Stimulated activated CD8-positive, alpha-beta memory T cell treated with anti-CD3 and anti-CD28 coated beads, Interleukin-4, amount 100 ng/mL, for 24 hours (primary cell): ENCODE measurements around the gene CACNA1A.

Experiments
- DNase-seq: peaks from one replicate; pipeline ENCODE4 v3.0.0-alpha.2; 2020; ENCODE audit warnings: low read depth

CACNA1A gene

GRCh38 chr19:13313875-13314274 is 192.4 kb downstream of the CACNA1A start:
- DNase-seq, result no peak

GRCh38 chr19:13309864-13310263 is 196.4 kb downstream of the CACNA1A start:
- no peak for DNase-seq

DNA sequence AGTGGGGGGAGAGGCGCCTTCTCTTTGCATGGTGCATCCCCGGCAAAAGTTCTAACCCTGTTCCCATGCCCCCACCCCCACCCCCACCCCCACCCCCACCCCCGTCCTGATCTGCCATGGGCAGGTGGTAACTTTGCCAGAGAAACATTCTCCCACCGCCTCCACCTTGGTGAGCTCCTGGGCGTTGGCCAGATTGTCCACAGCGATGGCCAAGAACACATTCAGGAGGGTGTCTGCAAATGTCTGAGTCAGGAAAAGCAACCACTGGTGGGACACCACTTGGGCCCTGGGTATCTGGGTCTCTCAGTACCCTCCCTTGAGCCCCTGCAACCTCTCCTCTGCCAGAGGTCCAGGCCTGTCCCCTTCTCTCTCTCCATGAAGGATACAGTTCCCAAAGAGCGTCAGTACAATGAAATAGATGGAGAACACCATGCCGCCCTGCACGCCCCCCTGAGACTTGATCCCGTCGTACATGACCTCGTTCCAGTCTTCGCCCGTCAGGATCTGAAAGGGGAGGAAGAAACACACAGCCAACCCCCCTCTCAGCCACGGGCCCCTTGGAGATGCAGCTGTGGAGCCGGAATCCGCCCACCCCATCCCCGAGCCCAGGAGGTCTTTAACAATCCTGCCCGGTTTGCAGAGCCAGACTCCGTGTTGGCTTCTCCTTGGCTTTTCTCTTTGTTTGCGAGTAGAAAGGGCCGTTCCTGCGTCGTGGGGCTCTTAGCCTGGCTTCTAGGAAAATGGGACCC is 202.7 kb downstream of the CACNA1A start:
- DNase-seq, result no peak

DNA sequence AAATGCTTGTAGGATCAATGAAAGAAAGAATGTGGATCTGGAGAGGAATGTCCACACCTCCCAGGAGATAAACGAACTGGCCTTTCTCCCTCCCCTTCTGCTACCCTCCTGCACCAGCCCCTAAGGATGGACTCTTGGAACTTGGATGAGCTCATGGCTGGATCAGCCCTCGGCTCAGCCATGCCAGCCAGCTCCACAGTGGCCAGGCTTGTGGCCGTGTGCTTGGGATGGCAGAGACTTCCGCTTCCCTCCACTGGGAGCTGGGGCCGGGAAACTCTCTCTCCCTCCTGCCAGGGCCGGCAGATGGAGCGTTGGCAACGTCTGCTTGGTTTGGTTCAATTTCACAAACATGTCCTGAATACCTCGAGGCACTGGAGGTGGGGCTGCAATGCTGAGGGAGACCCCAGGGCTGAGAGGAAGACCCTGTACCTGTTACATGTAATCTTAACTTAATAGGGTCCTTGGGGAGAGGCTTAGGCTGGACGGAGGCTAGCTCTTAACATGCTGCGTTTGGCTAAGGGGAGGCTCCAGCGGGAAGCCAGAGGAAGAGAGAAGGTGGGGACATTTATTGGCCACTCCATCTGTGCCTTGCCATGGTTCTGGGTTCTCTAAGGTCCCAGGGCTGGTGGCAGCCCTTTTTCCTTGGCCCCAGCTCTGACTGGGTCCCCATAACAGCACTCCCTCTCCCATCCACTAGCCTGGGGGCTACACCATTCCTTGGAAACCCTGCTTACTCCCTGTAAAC is 203.6 kb downstream of the CACNA1A start:
- DNase-seq, result no peak

DNA sequence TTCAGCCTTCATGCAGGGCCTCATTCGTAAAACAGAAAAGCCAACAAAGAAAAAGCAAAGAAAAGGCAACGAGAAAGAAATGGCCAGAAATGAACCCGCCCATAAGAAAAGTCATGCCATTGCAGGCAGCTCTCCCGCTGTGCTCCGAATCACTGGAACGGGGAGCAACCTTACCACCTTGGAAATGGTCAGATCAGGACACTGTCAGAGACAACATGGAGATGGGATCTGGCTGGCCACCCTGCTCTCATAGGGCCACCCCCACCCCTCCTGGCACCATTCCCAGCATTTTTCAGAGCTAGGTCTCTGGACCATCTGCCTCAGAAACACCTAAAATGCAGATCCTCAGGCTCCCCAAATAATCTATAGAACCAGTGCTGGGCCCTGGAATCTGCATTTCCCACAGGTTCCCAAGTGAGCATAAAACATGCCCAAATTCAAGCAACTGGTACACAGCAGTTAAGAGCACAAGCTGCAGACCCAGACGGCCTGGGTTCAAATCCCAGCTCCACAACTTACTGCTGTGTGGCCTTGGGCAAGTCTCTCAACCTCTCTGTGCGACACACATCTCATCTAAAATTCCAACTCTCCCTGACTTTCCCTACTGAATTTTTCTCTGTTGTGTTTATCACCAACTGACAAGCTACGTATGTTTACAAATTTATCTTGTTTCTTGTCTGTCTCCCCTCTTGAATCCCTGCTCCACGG is 204.5 kb downstream of the CACNA1A start:
- no peak for DNase-seq

GRCh38 chr19:13300421-13301030 is 205.8 kb downstream of the CACNA1A start:
- no peak for DNase-seq

DNA sequence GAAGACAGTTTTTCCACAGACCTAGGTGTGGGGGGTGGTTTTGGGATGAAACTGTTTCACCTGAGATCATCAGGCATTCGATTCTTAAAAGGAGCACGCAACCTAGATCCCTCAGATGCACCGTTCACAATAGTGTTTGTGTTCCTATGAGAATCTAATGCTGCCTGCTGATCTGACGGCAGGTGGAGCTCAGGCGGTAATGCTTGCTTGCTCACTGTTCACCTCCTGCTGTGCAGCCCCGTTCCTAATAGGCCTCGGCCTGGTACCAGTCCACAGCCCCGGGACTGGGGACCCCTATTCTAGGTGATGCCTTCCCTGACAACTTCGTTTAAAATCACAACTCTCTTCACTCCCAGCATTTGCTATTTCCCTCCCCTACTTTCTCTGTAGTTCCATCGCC is 206.4 kb downstream of the CACNA1A start:
- no peak for DNase-seq

DNA sequence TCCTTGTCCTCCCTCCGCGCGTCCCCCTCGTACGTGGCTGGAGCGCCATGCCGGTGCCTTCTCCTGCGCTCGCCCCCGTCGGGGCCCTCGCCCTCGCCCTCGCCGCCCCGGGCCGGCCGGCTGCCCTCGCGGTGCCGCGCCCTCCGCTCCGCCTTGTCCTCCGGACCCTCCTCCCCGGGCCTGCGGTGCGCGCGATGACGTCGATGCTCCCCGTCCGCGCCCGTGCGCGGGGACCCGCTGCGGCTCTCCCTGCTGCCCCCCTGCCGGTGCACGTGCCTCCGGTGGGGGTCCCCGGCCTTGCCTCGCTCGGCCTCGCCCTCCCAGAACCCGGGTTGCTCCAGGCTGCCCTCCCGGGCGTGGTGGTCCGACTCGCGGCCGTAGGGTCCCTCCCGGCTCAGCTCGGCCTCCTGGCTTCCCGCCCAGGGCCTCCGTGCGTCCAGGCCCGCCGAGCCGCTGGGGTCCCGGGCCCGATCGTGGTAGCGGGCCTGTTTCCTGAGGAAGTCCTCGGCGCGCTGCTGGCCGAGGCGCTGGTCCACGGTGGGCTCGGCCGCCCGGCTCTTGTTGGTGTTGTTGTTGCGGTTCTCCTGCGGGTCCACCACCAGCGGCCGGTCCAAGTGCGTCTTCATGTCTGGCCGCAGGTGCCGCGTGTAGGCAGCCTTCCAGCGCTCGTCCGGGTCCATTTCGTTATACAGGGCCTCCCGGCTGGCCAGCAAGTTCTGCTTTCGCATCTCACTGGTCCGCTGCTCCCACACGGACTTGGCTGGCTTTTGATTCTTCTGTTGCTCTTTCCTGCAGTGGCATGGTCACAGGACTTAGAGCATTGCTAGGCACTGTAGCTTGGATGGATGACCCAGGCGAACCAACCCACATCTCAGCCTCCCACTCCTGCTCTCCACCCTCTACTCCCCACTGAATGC is 207.5 kb downstream of the CACNA1A start:
- DNase-seq, result no peak

- DNase-seq, result no peak
Observed at GRCh38 chr19:13297023-13297422, 209.3 kb downstream of the CACNA1A start.

GRCh38 chr19:13294812-13295567 is 211.3 kb downstream of the CACNA1A start:
- DNase-seq, result no peak

DNA sequence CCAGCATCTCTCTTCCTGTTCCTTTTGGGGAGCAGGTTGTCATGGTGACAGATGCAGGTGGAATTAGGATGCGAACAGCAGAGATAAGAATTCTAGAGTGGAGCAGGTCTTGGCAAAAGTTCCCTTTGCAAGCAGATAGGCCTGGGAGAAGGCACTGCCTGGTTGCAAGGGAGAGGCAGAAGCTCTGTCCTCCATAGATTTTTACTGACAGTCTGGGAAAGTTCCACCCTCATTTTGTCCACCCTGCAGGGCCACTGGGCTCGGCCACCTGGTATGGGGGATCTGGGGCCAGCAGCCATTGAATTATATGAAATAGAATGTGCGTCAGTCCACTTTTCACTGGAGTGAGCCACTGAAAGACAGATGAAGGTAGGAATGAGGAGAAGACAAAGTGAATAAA is 214.4 kb downstream of the CACNA1A start:
- DNase-seq, result no peak

- DNase-seq, result no peak
Observed at GRCh38 chr19:13290741-13291140, 215.5 kb downstream of the CACNA1A start.

- no peak for DNase-seq
Observed at GRCh38 chr19:13289295-13289694, 217.0 kb downstream of the CACNA1A start.

GRCh38 chr19:13286195-13286985 is 219.9 kb downstream of the CACNA1A start:
- no peak for DNase-seq

DNA sequence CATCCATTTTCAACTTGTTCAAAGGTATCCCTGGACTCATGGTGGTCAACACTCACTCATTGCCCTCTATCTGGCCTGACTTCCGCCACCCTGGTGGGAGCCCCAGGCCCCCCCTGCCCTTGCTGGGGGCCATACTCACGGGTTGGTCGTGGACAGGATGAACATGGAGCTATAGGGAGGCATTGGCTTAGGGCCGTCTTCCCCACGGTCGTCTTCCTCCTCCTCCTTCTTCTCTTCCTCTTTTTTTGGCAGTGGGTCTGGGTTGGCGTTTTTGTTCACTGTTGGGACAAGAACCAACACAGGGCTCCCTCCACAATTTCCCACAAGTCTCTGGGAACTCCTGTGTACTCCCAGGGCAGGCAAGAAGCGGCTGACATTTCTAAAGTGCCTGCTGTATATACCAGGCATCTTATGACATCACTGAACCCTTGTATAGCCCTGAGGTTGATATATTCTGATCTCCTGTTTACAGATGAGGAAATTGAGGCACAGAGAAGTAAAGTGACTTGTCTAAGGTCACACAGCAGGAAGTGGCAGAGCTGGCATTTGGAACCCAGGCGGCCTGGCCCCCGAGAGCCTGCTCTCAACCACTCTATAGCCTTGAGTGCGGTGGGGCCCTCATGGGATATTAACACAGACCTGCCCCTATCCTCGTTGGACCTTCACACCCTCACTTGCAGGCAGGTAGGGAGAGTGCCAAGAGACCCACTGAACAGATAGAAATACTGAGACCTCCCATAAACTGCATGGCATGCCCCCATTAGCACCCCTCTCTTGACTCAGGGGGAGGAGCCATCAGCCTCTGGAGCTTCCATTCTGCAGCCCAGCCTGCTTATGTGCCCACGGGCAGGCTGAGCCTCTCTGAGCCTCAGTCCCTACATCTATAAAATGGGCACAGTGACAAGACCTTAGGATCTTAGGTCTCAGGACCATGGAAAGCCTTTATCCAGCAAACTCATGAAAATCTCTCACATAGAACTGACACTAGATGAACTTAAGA is 221.1 kb downstream of the CACNA1A start:
- no peak for DNase-seq

DNA sequence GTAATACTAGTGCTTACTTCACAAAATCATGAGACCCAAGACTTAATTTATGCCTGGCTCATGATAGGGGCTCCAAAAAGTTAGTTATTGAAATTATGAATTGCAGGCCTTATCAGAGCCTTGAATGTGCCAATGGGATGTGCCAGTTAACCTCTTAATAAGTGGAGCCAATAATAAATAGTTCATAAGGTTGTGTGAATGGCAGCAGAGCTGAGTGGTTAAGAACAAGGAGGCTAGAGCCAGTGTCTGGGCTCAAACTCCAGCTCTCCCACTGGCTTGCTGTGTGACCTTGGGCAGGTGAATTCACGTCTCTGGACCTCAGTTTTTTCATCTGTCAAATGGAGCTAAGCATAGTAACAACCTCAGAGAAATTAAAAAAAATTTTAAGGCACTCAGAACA is 222.4 kb downstream of the CACNA1A start:
- no peak for DNase-seq

DNA sequence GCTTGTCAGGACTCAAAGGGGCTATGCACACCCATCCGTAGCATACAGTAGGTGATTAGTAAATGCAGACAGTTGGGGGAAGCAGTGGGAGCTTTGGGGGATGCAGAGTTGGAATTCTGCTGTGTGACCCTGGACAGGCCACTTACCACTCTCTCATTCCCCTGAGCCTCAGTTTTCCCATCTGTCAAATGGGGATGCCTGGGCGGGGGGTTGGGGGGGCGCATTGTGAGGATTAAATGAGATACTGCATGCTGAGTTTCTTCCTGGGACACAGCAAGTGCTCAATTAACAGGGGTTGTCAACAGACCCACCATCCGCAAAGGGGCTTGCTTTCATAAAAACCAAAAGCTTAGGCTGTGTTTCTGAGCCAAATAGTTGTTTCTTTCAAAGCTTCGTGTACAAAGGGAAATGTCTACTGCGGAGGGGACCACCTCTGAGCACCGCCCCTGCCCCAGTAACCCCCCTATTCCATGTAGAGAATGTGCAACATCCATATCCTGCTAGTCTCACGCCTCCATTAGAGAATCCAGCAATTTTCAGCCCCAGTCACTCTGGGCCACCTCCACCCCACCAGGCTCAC is 223.7 kb downstream of the CACNA1A start:
- DNase-seq, result no peak

GRCh38 chr19:13281567-13282291 is 224.6 kb downstream of the CACNA1A start:
- no peak for DNase-seq
